ENCODE results near the gene MEIOSIN. TPM values are rescaled to one million over a fixed set of nuclear protein-coding genes. Genes with fewer than 3 reads are reported as not detected.
A peak's percentile ranks its signal among the peaks of the same experiment; 100 is the strongest.
"Not testable (repeated sequence)": the region's sequence is repeated elsewhere in the genome, so short reads cannot be mapped to it uniquely, and the experiment has no call there.

Gene MEIOSIN
- total RNA-seq, 1 experiment from 2014 or later = not detected

GRCh38 chr19:45717983-45718650 is 15.1 kb upstream of the MEIOSIN start:
- H3K27ac Mint-ChIP-seq (ENCODE audit: unreplicated experiment) = peak overlapping the region; percentile 96
- intact Hi-C loops (cut with micrococcal nuclease; ENCODE audit: unreplicated experiment) = loop anchor here (5.0 kb wide), 1 partner anchor 49 kb away; the partner anchor contains the start of gene SIX5
- no peak for TF ChIP-seq CTCF (IDR thresholded peaks at IDR 0.05; ENCODE audit: unreplicated experiment)
- peaks cover 34% of the 10 kb centered on the region for H3K4me1 Mint-ChIP-seq (ENCODE audit: low read depth, unreplicated experiment)
- BruUV-seq (replicated peaks) = TSS peak; percentile 97
- no peak for DNase-seq
- no peaks in the 10 kb centered on the region for H3K9me3 Mint-ChIP-seq (ENCODE audit: low read depth, unreplicated experiment)
- H3K27me3 Mint-ChIP-seq (ENCODE audit: unreplicated experiment) = no peaks in the 10 kb centered on the region
- CTCF ChIA-PET = interaction anchor here (0.6 to 3.2 kb wide), 10 partner anchors 9 to 1141 kb away, joined by 4 to 29 read pairs (median 6); partner anchors contain the start of genes FBXO46, QPCTL, SIX5 and SNRPD2
- peak overlapping the region; percentile 90 for H3K4me3 Mint-ChIP-seq (ENCODE audit: low read depth, unreplicated experiment)
- peaks cover 69% of the 10 kb centered on the region for H3K36me3 Mint-ChIP-seq (ENCODE audit: insufficient read depth, unreplicated experiment)

DNA sequence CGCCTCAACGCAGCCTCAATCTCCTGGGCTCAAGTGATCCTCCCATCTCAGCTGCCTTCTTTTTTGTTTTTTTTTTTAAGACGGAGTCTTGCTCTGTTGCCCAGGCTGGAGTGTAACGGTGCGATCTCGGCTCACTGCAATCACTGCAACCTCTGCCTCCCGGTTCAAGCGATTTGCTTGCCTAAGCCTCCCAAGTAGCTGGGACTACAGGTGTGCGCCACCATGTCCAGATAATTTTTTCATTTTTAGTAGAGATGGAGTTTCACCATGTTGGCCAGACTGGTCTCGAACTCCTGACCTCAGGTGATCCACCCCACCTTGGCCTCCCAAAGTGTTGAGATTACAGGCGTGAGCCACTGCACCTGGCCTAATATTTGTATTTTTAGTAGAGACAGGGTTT is 13.2 kb upstream of the MEIOSIN start:
- Mint-ChIP-seq H3K36me3 (ENCODE audit: insufficient read depth, unreplicated experiment) (peaks cover 69% of the 10 kb centered on the region), H3K4me1 (ENCODE audit: low read depth, unreplicated experiment) (peaks cover 36% of the 10 kb centered on the region)
- H3K9me3 Mint-ChIP-seq (ENCODE audit: low read depth, unreplicated experiment); H3K27me3 Mint-ChIP-seq (ENCODE audit: unreplicated experiment); DNase-seq; H3K27ac Mint-ChIP-seq (ENCODE audit: unreplicated experiment); H3K4me3 Mint-ChIP-seq (ENCODE audit: low read depth, unreplicated experiment); CTCF ChIA-PET; BruUV-seq (replicated peaks); intact Hi-C loops (cut with micrococcal nuclease; ENCODE audit: unreplicated experiment): not testable (repeated sequence)

DNA sequence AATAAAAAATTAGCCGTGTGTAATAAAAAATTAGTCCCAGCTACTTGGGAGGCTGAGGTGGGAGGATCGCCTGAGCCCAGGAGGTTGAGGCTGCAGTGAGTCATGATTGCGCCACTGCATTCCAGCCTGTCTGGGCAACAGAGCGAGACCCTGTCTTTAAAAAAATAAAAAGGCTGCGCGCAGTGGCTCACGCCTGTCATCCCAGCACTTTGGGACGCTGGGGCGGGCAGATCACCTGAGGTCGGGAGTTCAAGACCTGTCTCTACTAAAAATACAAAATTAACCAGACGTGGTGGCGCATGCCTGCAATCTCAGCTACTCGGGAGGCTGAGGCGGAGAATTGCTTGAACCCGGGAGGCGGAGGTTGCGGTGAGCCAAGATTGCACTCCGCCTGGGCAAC is 4.6 kb upstream of the MEIOSIN start:
- not testable (repeated sequence) for H3K27me3 Mint-ChIP-seq (ENCODE audit: unreplicated experiment)

GRCh38 chr19:45729800-45730290 is 3.4 kb upstream of the MEIOSIN start:
- Mint-ChIP-seq H3K27ac (ENCODE audit: unreplicated experiment) (peak overlapping the region; percentile 83), H3K27me3 (ENCODE audit: unreplicated experiment) (no peaks in the 10 kb centered on the region), H3K9me3 (ENCODE audit: low read depth, unreplicated experiment) (no peaks in the 10 kb centered on the region), H3K36me3 (ENCODE audit: insufficient read depth, unreplicated experiment) (peaks cover 22% of the 10 kb centered on the region), H3K4me3 (ENCODE audit: low read depth, unreplicated experiment) (peak overlapping the region; percentile 97), H3K4me1 (ENCODE audit: low read depth, unreplicated experiment) (peaks cover 26% of the 10 kb centered on the region)
- TF ChIP-seq CTCF (IDR thresholded peaks at IDR 0.05; ENCODE audit: unreplicated experiment) = no peak
- DNase-seq = peak; percentile 17
- intact Hi-C loops (cut with micrococcal nuclease; ENCODE audit: unreplicated experiment) = no loop called here
- BruUV-seq (replicated peaks) = TSS peak; percentile 69
- CTCF ChIA-PET = interaction anchor here (2.0 to 2.2 kb wide), 2 partner anchors 12 to 39 kb away, joined by 20 read pairs; partner anchors contain the start of gene SIX5

More for the DNA sequence above, 4.6 kb upstream of the MEIOSIN start:
- H3K36me3 Mint-ChIP-seq (ENCODE audit: insufficient read depth, unreplicated experiment) = peaks cover 22% of the 10 kb centered on the region
- H3K4me1 Mint-ChIP-seq (ENCODE audit: low read depth, unreplicated experiment) = peaks cover 26% of the 10 kb centered on the region
- H3K4me3 Mint-ChIP-seq (ENCODE audit: low read depth, unreplicated experiment); H3K27ac Mint-ChIP-seq (ENCODE audit: unreplicated experiment); H3K9me3 Mint-ChIP-seq (ENCODE audit: low read depth, unreplicated experiment); intact Hi-C loops (cut with micrococcal nuclease; ENCODE audit: unreplicated experiment); CTCF ChIA-PET; BruUV-seq (replicated peaks); DNase-seq: not testable (repeated sequence)

- BruUV-seq (replicated peaks) = no TSS peak
- intact Hi-C loops (cut with micrococcal nuclease; ENCODE audit: unreplicated experiment) = no loop called here
- Mint-ChIP-seq H3K4me1 (ENCODE audit: low read depth, unreplicated experiment) (peaks cover 26% of the 10 kb centered on the region), H3K4me3 (ENCODE audit: low read depth, unreplicated experiment) (peak within 1 kb of the TSS; percentile 97), H3K27me3 (ENCODE audit: unreplicated experiment) (no peaks in the 10 kb centered on the region), H3K36me3 (ENCODE audit: insufficient read depth, unreplicated experiment) (peaks cover 22% of the 10 kb centered on the region), H3K27ac (ENCODE audit: unreplicated experiment) (peak within 1 kb of the TSS; percentile 83), H3K9me3 (ENCODE audit: low read depth, unreplicated experiment) (no peaks in the 10 kb centered on the region)
- TF ChIP-seq CTCF (IDR thresholded peaks at IDR 0.05; ENCODE audit: unreplicated experiment) = no peak
- CTCF ChIA-PET = interaction anchor here (0.6 to 2.2 kb wide), 7 partner anchors 12 to 298 kb away, joined by 3 to 20 read pairs (median 6); partner anchors contain the start of genes QPCTL, SIX5 and SNRPD2
- DNase-seq = peak; percentile 97
These were observed 2.6 kb upstream of the MEIOSIN start, which contains the start of gene FBXO46 for GRCh38 chr19:45730368-45731288. FBXO46 (minus strand) TSS chr19:45730896; CDS start chr19:45713495, 17,401 bp downstream.
